ENCODE data around the gene CDH4.

DNA sequence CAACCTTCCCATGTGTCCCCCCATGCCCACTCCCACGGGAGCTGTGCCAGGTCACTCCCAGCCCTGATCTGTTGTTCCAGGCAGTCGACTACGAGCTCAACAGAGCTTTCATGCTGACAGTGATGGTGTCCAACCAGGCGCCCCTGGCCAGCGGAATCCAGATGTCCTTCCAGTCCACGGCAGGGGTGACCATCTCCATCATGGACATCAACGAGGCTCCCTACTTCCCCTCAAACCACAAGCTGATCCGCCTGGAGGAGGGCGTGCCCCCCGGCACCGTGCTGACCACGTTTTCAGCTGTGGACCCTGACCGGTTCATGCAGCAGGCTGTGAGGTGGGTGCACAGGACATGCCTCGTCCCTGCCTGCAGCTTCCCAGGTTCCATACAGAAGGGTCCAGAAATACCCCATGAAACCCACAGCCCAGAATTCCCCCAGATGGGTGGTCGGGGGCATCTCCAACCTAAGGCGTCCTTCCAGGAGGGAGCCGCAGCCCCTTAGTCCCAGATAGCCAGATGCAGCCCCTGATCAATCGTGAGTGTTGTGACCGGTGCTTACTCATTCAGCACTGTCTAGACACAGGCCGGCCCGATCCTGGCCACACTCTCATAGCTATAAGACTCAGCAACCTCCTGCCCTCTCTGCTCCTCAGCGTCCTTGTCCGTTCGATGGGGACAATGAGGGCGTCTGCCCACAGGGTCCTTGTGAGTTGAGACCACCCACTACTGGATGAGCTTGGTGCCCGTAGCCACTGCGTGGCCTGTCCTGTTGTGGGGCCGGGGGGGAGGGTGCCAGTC lies 671.5 kb downstream of the CDH4 start:
- TF ChIP-seq POLR2A (IDR thresholded peaks at IDR 0.05) = no peak
- TF ChIP-seq, protein P1, sequence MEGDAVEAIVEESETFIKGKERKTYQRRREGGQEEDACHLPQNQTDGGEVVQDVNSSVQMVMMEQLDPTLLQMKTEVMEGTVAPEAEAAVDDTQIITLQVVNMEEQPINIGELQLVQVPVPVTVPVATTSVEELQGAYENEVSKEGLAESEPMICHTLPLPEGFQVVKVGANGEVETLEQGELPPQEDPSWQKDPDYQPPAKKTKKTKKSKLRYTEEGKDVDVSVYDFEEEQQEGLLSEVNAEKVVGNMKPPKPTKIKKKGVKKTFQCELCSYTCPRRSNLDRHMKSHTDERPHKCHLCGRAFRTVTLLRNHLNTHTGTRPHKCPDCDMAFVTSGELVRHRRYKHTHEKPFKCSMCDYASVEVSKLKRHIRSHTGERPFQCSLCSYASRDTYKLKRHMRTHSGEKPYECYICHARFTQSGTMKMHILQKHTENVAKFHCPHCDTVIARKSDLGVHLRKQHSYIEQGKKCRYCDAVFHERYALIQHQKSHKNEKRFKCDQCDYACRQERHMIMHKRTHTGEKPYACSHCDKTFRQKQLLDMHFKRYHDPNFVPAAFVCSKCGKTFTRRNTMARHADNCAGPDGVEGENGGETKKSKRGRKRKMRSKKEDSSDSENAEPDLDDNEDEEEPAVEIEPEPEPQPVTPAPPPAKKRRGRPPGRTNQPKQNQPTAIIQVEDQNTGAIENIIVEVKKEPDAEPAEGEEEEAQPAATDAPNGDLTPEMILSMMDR (IDR thresholded peaks at IDR 0.05) = no peak
- TF ChIP-seq EP300 (IDR thresholded peaks at IDR 0.05) = no peak

All from ovary (tissue), 3 donors.